HepG2 (cell line): ENCODE measurements around the gene SLC39A1. TPM values are rescaled to one million over a fixed set of nuclear protein-coding genes. Genes with fewer than 3 reads are reported as not detected.

Experiments
- ATAC-seq: fragments of 200-7000 bp; cut with Tn5 transposase; 3 replicates; pipeline ENCODE4 v1.9.1; 2020; ENCODE audit warnings: mild to moderate bottlenecking, moderate library complexity
- BruUV-seq: library from RNA; stranded (reverse); fragments of 400-500 nt; replicated peaks from 2 replicates; lab custom pipeline; 2021; lab: Mats Ljungman, UMichigan
- CTCF ChIA-PET: fragments of 300-600 bp; formaldehyde crosslinking; extraction: SDS; loops from one replicate; lab custom pipeline; 2021; ENCODE audit warnings: low total read pairs, inconsistent platforms, low intra/inter-chr PET ratio; lab: Yijun Ruan, JAX
- POLR2A ChIA-PET: fragments of 350-600 bp; sonication (Branson Sonifier 250); formaldehyde crosslinking; loops from one replicate; lab custom pipeline; 2020; ENCODE audit warnings: antibody characterized with exemption, inconsistent platforms; lab: Yijun Ruan, JAX
- DNase-seq: peaks from one replicate; pipeline ENCODE4 v3.0.0-alpha.2; 2015; ENCODE audit warnings: low spot score
- FAIRE-seq: peaks from 3 replicates; lab custom pipeline; 2011; peaks lifted over from hg19 to GRCh38; lab: Jason Lieb, UNC
- H2AFZ ChIP-seq: one replicate; pipeline ENCODE4 v1.6.1; 2011; ENCODE audit warnings: low read length, inconsistent platforms
- H3K27ac ChIP-seq: fragments of 300-600 bp; 3 replicates; pipeline ENCODE4 v1.8.0; 2011; ENCODE audit warnings: mixed run types, mild to moderate bottlenecking, mixed read lengths, low read length, inconsistent platforms; ENCODE audit not compliant: insufficient read depth; ENCODE audit errors: extremely low read length
- H3K27me3 ChIP-seq, 2 experiments: fragments of 200-600 bp in 1 of 2; 2 replicates in 1 of 2; 3 replicates in 1 of 2; pipeline versions ENCODE4 v1.6.0 to v1.8.0; 2011; ENCODE audit warnings: low read length in 2 of 2, mild to moderate bottlenecking in 2 of 2, moderate library complexity in 2 of 2, inconsistent platforms in 1 of 2; ENCODE audit not compliant: insufficient read depth in 2 of 2, control insufficient read depth in 1 of 2
- H3K36me3 ChIP-seq, 2 experiments: fragments of 200-600 bp in 1 of 2; replicated peaks in 1 of 2; 2 replicates in 1 of 2; 3 replicates in 1 of 2; pipeline versions ENCODE4 v1.5.1 to v1.8.0; 2011; ENCODE audit warnings: low read length in 2 of 2, inconsistent platforms in 1 of 2; ENCODE audit not compliant: insufficient read depth in 2 of 2, control insufficient read depth in 1 of 2
- H3K4me1 ChIP-seq: 2 replicates; pipeline ENCODE4 v1.5.1; 2012; ENCODE audit warnings: low read length, inconsistent platforms; ENCODE audit not compliant: insufficient read depth
- H3K4me2 ChIP-seq: 2 replicates; pipeline ENCODE4 v1.6.0; 2011; ENCODE audit warnings: low read depth, low read length, inconsistent platforms
- H3K4me3 ChIP-seq, 3 experiments: fragments of 200-600 bp in 1 of 3; sonication (generic), shearing (Covaris generic) in 1 of 3; replicated peaks in 1 of 3; 2 replicates each; pipeline ENCODE4 v1.5.1; 2011 to 2016; ENCODE audit warnings: low read length in 3 of 3, inconsistent platforms in 2 of 3, low read depth in 2 of 3, mild to moderate bottlenecking in 2 of 3, control low read depth in 1 of 3, mixed read lengths in 1 of 3; ENCODE audit not compliant: insufficient read depth in 1 of 3
- H3K79me2 ChIP-seq: one replicate; pipeline ENCODE4 v1.6.1; 2011; ENCODE audit warnings: low read length, inconsistent platforms; ENCODE audit not compliant: insufficient read depth
- H3K9ac ChIP-seq: 2 replicates; pipeline ENCODE4 v1.6.0; 2011; ENCODE audit warnings: mild to moderate bottlenecking, low read depth, low read length, inconsistent platforms; ENCODE audit not compliant: insufficient read depth
- H3K9me3 ChIP-seq: 2 replicates; pipeline ENCODE4 v1.5.1; 2012; ENCODE audit warnings: mild to moderate bottlenecking, low read length
- H4K20me1 ChIP-seq: 2 replicates; pipeline ENCODE4 v1.6.0; 2011; ENCODE audit warnings: inconsistent platforms, mild to moderate bottlenecking, low read length, moderate library complexity; ENCODE audit not compliant: insufficient read depth
- GTF2F1 ChIP-seq: fragments of 150-350 bp; IDR thresholded peaks from 2 replicates; pipeline ENCODE4 v1.6.1; 2014; ENCODE audit warnings: low read length
- NONO ChIP-seq, 2 experiments: fragments of 450-650 bp in 1 of 2; sonication (generic) in 1 of 2; formaldehyde crosslinking in 1 of 2; IDR thresholded peaks in 1 of 2; conservative IDR thresholded peaks in 1 of 2; 2 replicates each; pipeline versions ENCODE4 v1.6.1 to v1.8.0; 2017 to 2022; ENCODE audit warnings: mild to moderate bottlenecking in 1 of 2, missing genetic modification reagents in 1 of 2, moderate library complexity in 1 of 2
- RFXAP ChIP-seq: sonication (generic); formaldehyde crosslinking; IDR thresholded peaks from 2 replicates; pipeline ENCODE4 v1.4.0; 2020; ENCODE audit warnings: missing genetic modification reagents, borderline replicate concordance
- SMC3 ChIP-seq: IDR thresholded peaks from 2 replicates; pipeline ENCODE4 v1.6.1; 2011; ENCODE audit warnings: low read length, improper control_type of control experiment
- SNAI1 ChIP-seq: sonication (generic); formaldehyde crosslinking; IDR thresholded peaks from 2 replicates; pipeline ENCODE4 v1.5.0; 2020; ENCODE audit warnings: mild to moderate bottlenecking, missing genetic modification reagents, borderline replicate concordance
- STAT5B ChIP-seq: sonication (generic); formaldehyde crosslinking; IDR thresholded peaks from 2 replicates; pipeline ENCODE4 v1.4.0; 2020; ENCODE audit warnings: missing genetic modification reagents
- TARDBP ChIP-seq: sonication (generic); formaldehyde crosslinking; IDR thresholded peaks from 2 replicates; pipeline ENCODE4 v1.8.0; 2022; ENCODE audit warnings: mild to moderate bottlenecking, missing genetic modification reagents
- TCF7L2 ChIP-seq: IDR thresholded peaks from 2 replicates; pipeline ENCODE4 v1.6.1; 2011; ENCODE audit warnings: mild to moderate bottlenecking, low read depth, low read length, moderate library complexity
- ZBTB40 ChIP-seq, 2 experiments: fragments of 450-650 bp in 1 of 2; sonication (generic) in 1 of 2; formaldehyde crosslinking in 1 of 2; IDR thresholded peaks; 2 replicates each; pipeline versions ENCODE4 v1.6.1 to v1.8.0; 2016 to 2022; ENCODE audit warnings: antibody characterized with exemption in 1 of 2, mild to moderate bottlenecking in 1 of 2, missing genetic modification reagents in 1 of 2
- ZFP36L1 ChIP-seq: sonication (generic); formaldehyde crosslinking; IDR thresholded peaks from 2 replicates; pipeline ENCODE4 v1.8.0; 2022; ENCODE audit warnings: mild to moderate bottlenecking, missing genetic modification reagents, moderate library complexity
- ZNF547 ChIP-seq: sonication (generic); formaldehyde crosslinking; IDR thresholded peaks from 2 replicates; pipeline ENCODE4 v1.5.1; 2020; ENCODE audit warnings: mild to moderate bottlenecking, missing genetic modification reagents
- WGBS: methylation state at CpG from one replicate; pipeline ENCODE4 v1.1.6; 2017; ENCODE audit warnings: low lambda C conversion rate; 5-methylcytosine and 5-hydroxymethylcytosine counted together
- in situ Hi-C: cut with HindIII; loops from 2 replicates; pipeline ENCODE4 v1.10.0; 2017; ENCODE audit warnings: low pct_unique_long_range_greater_than_20kb; ENCODE audit not compliant: extremely low pct_ligation_motif_present
- intact Hi-C: fragments of 100-400 bp; cut with micrococcal nuclease; formaldehyde crosslinking; loops from one replicate; pipeline ENCODE4 v1.10.0; 2022; ENCODE audit not compliant: unreplicated experiment
- polyA plus RNA-seq, 8 experiments: library from polyadenylated mRNA; depleted of rRNA in 3 of 8; stranded (reverse) in 7 of 8; unstranded in 1 of 8; fragments of >200 nt; fragmentation: Illumina TruSeq in 4 of 8; extraction: Trizol in 4 of 8; gene quantifications; 2 replicates each; pipeline versions ENCODE4 v1.2.1 to v1.2.3, GENCODE V29; 2011 to 2016; ENCODE audit warnings: low read depth in 4 of 8, missing spikeins in 1 of 8, mixed read lengths in 1 of 8; ENCODE audit not compliant: insufficient read depth in 1 of 8
- total RNA-seq, 5 experiments: library from RNA; depleted of rRNA; stranded (reverse); fragments of >200 nt; fragmentation: Illumina TruSeq; extraction: Trizol; gene quantifications; 2 replicates each; pipeline ENCODE4 v1.2.3, GENCODE V29; 2016; ENCODE audit warnings: low read depth in 1 of 5

Gene SLC39A1
- total and polyA plus RNA-seq, 2 of the 13 experiments (the other 11 are each of a cell fraction or from before 2014, with no cell fraction given) = 71.2 to 78.4 TPM

GRCh38 chr1:153967107-153967999, 4.0 kb upstream of the SLC39A1 start, which contains the start of gene CREB3L4:
Gene CREB3L4 (plus strand): TSS chr1:153967902. CDS start chr1:153968526, 624 bp downstream.
- WGBS = under 1% methylated on average over 29 of the region's 60 CpGs
- ChIA-PET POLR2A (interaction anchor here (0.9 to 10.0 kb wide), 17 partner anchors 10 to 252 kb away, joined by 3 to 209 read pairs (median 4); partner anchors contain the start of genes CRTC2, DENND4B, GATAD2B and INTS3), CTCF (interaction anchor here (0.9 kb wide), 1 partner anchor 9 kb away, joined by 3 read pairs; the partner anchor contains the start of gene CRTC2)
- Histone ChIP-seq H4K20me1 (no peaks in the 10 kb centered on the region), H3K27ac (peak within 1 kb of the TSS; percentile 83), H3K27me3 (no peaks in the 10 kb centered on the region; a peak in 1 of 5 replicates), H2AFZ (no peak within 1 kb of the TSS), H3K4me1 (peaks cover 30% of the 10 kb centered on the region), H3K9me3 (no peaks in the 10 kb centered on the region), H3K79me2 (peaks cover 15% of the 10 kb centered on the region), H3K9ac (peak within 1 kb of the TSS; percentile 75), H3K4me2 (peak within 1 kb of the TSS; percentile 98), H3K36me3 (no peaks in the 10 kb centered on the region), H3K4me3 (peak within 1 kb of the TSS; percentile 62 to 82 (median 72))
- in situ Hi-C loops (no loop called here), intact Hi-C loops (loop anchor here (5.0 kb wide), 1 partner anchor 170 kb away; no protein-coding TSS in a partner anchor)
- DNase-seq = peak; percentile 97
- ATAC-seq = peak; percentile 86
- peak; percentile 86 for FAIRE-seq
- TSS peak; percentile 47 for BruUV-seq
- TF ChIP-seq GTF2F1 = peak; percentile 48; the same call in 1 of the 2 replicates
- TF ChIP-seq RFXAP (CRISPR knock-in tag) = no peak
- TF ChIP-seq SMC3 = no peak
- TF ChIP-seq NONO (IDR thresholded peaks at IDR 0.05) = no peak
- peak; percentile 80; the same call in 1 of the 2 replicates for TF ChIP-seq NONO (CRISPR knock-in tag; conservative IDR thresholded peaks at IDR 0.05)
- TF ChIP-seq ZNF547 (CRISPR knock-in tag) = peak; percentile 54
- no peak for TF ChIP-seq SNAI1
- peak; percentile 47; the same call in 1 of the 2 replicates for TF ChIP-seq ZFP36L1 (CRISPR knock-in tag)
- TF ChIP-seq TCF7L2 = no peak
- TF ChIP-seq ZBTB40 (IDR thresholded peaks at IDR 0.05) = no peak
- peak; percentile 83 for TF ChIP-seq ZBTB40 (CRISPR knock-in tag; IDR thresholded peaks at IDR 0.05)
- peak; percentile 70 for TF ChIP-seq TARDBP (CRISPR knock-in tag)
- TF ChIP-seq STAT5B (CRISPR knock-in tag) = peak; percentile 41; the same call in 1 of the 2 replicates
